Osteoblast (primary cell): Measurements from ENCODE around the gene TRIM72. TPM values are rescaled to one million over a fixed set of nuclear protein-coding genes. Genes with fewer than 3 reads are reported as not detected.

Source experiments
- DNase-seq: peaks from one replicate; pipeline ENCODE4 v3.0.0; 2011; ENCODE audit warnings: low spot score, mixed read lengths; ENCODE audit not compliant: insufficient read length; ENCODE audit errors: missing footprints
- H2AFZ ChIP-seq: 2 replicates; pipeline ENCODE4 v1.6.0; 2011; ENCODE audit warnings: mild to moderate bottlenecking, low read length
- H3K27ac ChIP-seq: 2 replicates; pipeline ENCODE4 v1.5.1; 2011; ENCODE audit warnings: mild to moderate bottlenecking, low read depth, low read length, moderate library complexity
- H3K27me3 ChIP-seq: 2 replicates; pipeline ENCODE4 v1.6.0; 2012; ENCODE audit warnings: mild to moderate bottlenecking, control low read depth, inconsistent platforms, low read length, moderate library complexity; ENCODE audit not compliant: insufficient read depth
- H3K36me3 ChIP-seq: 2 replicates; pipeline ENCODE4 v1.5.1; 2011; ENCODE audit warnings: mild to moderate bottlenecking, low read length, control low read depth, moderate library complexity; ENCODE audit not compliant: insufficient read depth
- H3K4me1 ChIP-seq: 2 replicates; pipeline ENCODE4 v1.5.1; 2011; ENCODE audit warnings: mild to moderate bottlenecking, low read length, control low read depth, moderate library complexity; ENCODE audit not compliant: insufficient read depth
- H3K4me2 ChIP-seq: 2 replicates; pipeline ENCODE4 v1.6.0; 2011; ENCODE audit warnings: mild to moderate bottlenecking, low read length; ENCODE audit not compliant: insufficient read depth
- H3K4me3 ChIP-seq: fragments of 200-600 bp; sonication (generic); 3 replicates; pipeline ENCODE4 v1.5.1; 2012; ENCODE audit warnings: mild to moderate bottlenecking, low read length, inconsistent platforms; ENCODE audit not compliant: insufficient read depth
- H3K79me2 ChIP-seq: 2 replicates; pipeline ENCODE4 v1.6.0; 2012; ENCODE audit warnings: mild to moderate bottlenecking, low read length, control low read depth, inconsistent platforms; ENCODE audit not compliant: insufficient read depth
- H3K9me3 ChIP-seq: 2 replicates; pipeline ENCODE4 v1.5.1; 2011; ENCODE audit warnings: low read depth, low read length, control low read depth
- H4K20me1 ChIP-seq: 2 replicates; pipeline ENCODE4 v1.6.0; 2012; ENCODE audit warnings: mild to moderate bottlenecking, low read length, control low read depth; ENCODE audit not compliant: insufficient read depth
- CTCF ChIP-seq: IDR thresholded peaks from 2 replicates; pipeline ENCODE4 v1.5.1; 2011; ENCODE audit warnings: mild to moderate bottlenecking, low read depth, low read length, moderate library complexity; ENCODE audit errors: extremely low read depth
- total RNA-seq: library from RNA; depleted of rRNA; stranded (reverse); fragments of >200 nt; gene quantifications from 2 replicates; pipeline ENCODE4 v1.2.3, GENCODE V29; 2012

TRIM72 gene
- total RNA-seq, 1 donor, result not detected

- H3K4me1 ChIP-seq, result peaks cover 11% of the 10 kb centered on the region
- H3K27me3 ChIP-seq, result peaks cover 7% of the 10 kb centered on the region
- no peak overlapping the region for H3K27ac ChIP-seq
- peaks cover 7% of the 10 kb centered on the region for H4K20me1 ChIP-seq
- H3K36me3 ChIP-seq, result peaks cover 3% of the 10 kb centered on the region
- DNase-seq, result peak; percentile 80
- H2AFZ ChIP-seq, result no peak overlapping the region
- no peak overlapping the region for H3K4me3 ChIP-seq
- H3K9me3 ChIP-seq, result no peaks in the 10 kb centered on the region
- TF ChIP-seq CTCF, result no peak
- no peaks in the 10 kb centered on the region for H3K79me2 ChIP-seq
- H3K4me2 ChIP-seq, result no peak overlapping the region
Measured at GRCh38 chr16:31204871-31205666, 8.8 kb upstream of the TRIM72 start.

GRCh38 chr16:31206776-31207175 is 7.1 kb upstream of the TRIM72 start:
- Histone ChIP-seq H3K27me3 (peaks cover 8% of the 10 kb centered on the region), H3K4me2 (no peak overlapping the region), H3K36me3 (no peaks in the 10 kb centered on the region), H3K79me2 (no peaks in the 10 kb centered on the region), H3K9me3 (no peaks in the 10 kb centered on the region), H2AFZ (no peak overlapping the region), H4K20me1 (no peaks in the 10 kb centered on the region), H3K27ac (no peak overlapping the region), H3K4me1 (peaks cover 6% of the 10 kb centered on the region), H3K4me3 (no peak overlapping the region)
- no peak for TF ChIP-seq CTCF
- DNase-seq, result no peak

- TF ChIP-seq CTCF, result no peak
- Histone ChIP-seq H3K9me3 (no peaks in the 10 kb centered on the region), H3K4me3 (no peak overlapping the region), H3K79me2 (no peaks in the 10 kb centered on the region), H3K4me1 (peaks cover 3% of the 10 kb centered on the region), H3K4me2 (no peak overlapping the region), H2AFZ (no peak overlapping the region), H3K36me3 (no peaks in the 10 kb centered on the region), H3K27ac (no peak overlapping the region), H3K27me3 (peaks cover 51% of the 10 kb centered on the region), H4K20me1 (no peaks in the 10 kb centered on the region)
- DNase-seq, result peak; percentile 71
Measured at GRCh38 chr16:31213342-31213741, 577 bp upstream of the TRIM72 start.

GRCh38 chr16:31214708-31215286 is 878 bp downstream of the TRIM72 start:
- Histone ChIP-seq H2AFZ (no peak overlapping the region), H3K79me2 (no peaks in the 10 kb centered on the region), H3K27me3 (peaks cover 51% of the 10 kb centered on the region), H3K4me2 (peak overlapping the region; percentile 61), H3K36me3 (no peaks in the 10 kb centered on the region), H3K9me3 (no peaks in the 10 kb centered on the region), H3K27ac (no peak overlapping the region), H3K4me3 (peak overlapping the region; percentile 60), H3K4me1 (peaks cover 3% of the 10 kb centered on the region), H4K20me1 (no peaks in the 10 kb centered on the region)
- no peak for TF ChIP-seq CTCF
- peak; percentile 82 for DNase-seq
